Calu3 (cell line): ENCODE results near the gene TRIP6. TPM values are rescaled to one million over a fixed set of nuclear protein-coding genes. Genes with fewer than 3 reads are reported as not detected.

Experiments used
- Bru-seq: library from RNA; stranded (reverse); fragments of 400-500 nt; gene quantifications from one replicate; lab custom pipeline; 2021; lab: Mats Ljungman, UMichigan
- BruChase-seq, 2 experiments: library from RNA; stranded (reverse); fragments of 400-500 nt; gene quantifications; one replicate each; lab custom pipeline; 2021; lab: Mats Ljungman, UMichigan
- BruUV-seq: library from RNA; stranded (reverse); fragments of 400-500 nt; replicated peaks from 2 replicates; lab custom pipeline; 2021; lab: Mats Ljungman, UMichigan
- CTCF ChIA-PET: fragments of 300-600 bp; sonication (Branson Sonifier 250); formaldehyde crosslinking; loops from one replicate; lab custom pipeline; 2022; ENCODE audit warnings: antibody characterized with exemption; lab: Charles Lee
- DNase-seq: peaks from one replicate; pipeline ENCODE4 v3.0.0; 2022
- H3K27ac Mint-ChIP-seq: one replicate; pipeline ENCODE4 v1.8.0; 2022; ENCODE audit warnings: mixed read lengths; ENCODE audit not compliant: unreplicated experiment
- H3K27me3 Mint-ChIP-seq: one replicate; pipeline ENCODE4 v1.8.0; 2022; ENCODE audit warnings: mixed read lengths; ENCODE audit not compliant: unreplicated experiment
- H3K36me3 Mint-ChIP-seq: one replicate; pipeline ENCODE4 v1.8.0; 2022; ENCODE audit warnings: mild to moderate bottlenecking, moderate library complexity, mixed read lengths; ENCODE audit not compliant: insufficient read depth, unreplicated experiment
- H3K4me1 Mint-ChIP-seq: one replicate; pipeline ENCODE4 v1.8.0; 2022; ENCODE audit warnings: mild to moderate bottlenecking, low read depth, mixed read lengths; ENCODE audit not compliant: unreplicated experiment
- H3K4me3 Mint-ChIP-seq: one replicate; pipeline ENCODE4 v1.8.0; 2022; ENCODE audit warnings: mild to moderate bottlenecking, low read depth, moderate library complexity, mixed read lengths; ENCODE audit not compliant: unreplicated experiment
- H3K9me3 Mint-ChIP-seq: one replicate; pipeline ENCODE4 v1.8.0; 2022; ENCODE audit warnings: low read depth, mixed read lengths; ENCODE audit not compliant: unreplicated experiment
- intact Hi-C: fragments of 100-400 bp; cut with micrococcal nuclease; formaldehyde crosslinking; loops from one replicate; pipeline ENCODE4 v1.10.0; 2022; ENCODE audit not compliant: unreplicated experiment
- long read RNA-seq: library from polyadenylated mRNA; stranded (forward); transcript quantifications from one replicate; pipeline ENCODE4 v2.0.0, GENCODE V29; 2022
- total RNA-seq: library from RNA; stranded (reverse); gene quantifications from 2 replicates; pipeline ENCODE4 v1.2.3, GENCODE V29; 2022
- TF ChIP-seq, protein P1 (sequence below): fragments of 200-600 bp; IDR thresholded peaks from one replicate; pipeline ENCODE4 v1.8.0; 2022; ENCODE audit warnings: antibody characterized with exemption; ENCODE audit not compliant: unreplicated experiment

The TRIP6 gene
- total RNA-seq (50.0 and 63.5 TPM in 2 replicates), Bru-seq, nascent RNA (percentile 68 among the genes with signal in this experiment), BruChase-seq, experiment 1, labeled RNA remaining after a 6-hour chase (percentile 84 among the genes with signal in this experiment), BruChase-seq, experiment 2, labeled RNA remaining after a 2-hour chase (percentile 78 among the genes with signal in this experiment)
- long read RNA-seq, transcript TRIP6-201 (9 exons, 1,942 nt): major isoform, 108 of 140 reads
- long read RNA-seq, partial matches to known transcripts: 12 of 140 reads
- long read RNA-seq, other reads (novel, unspliced or antisense): 16 of 140 reads

GRCh38 chr7:100867040-100867775, at the start of gene TRIP6:
TSS of gene TRIP6 (plus strand) at chr7:100867387. CDS start at chr7:100867498, 111 bp downstream.
- CTCF ChIA-PET: no interaction called here
- peak within 1 kb of the TSS; percentile 79 for H3K4me3 Mint-ChIP-seq
- intact Hi-C loops: no loop called here
- DNase-seq: peak; percentile 82
- TF ChIP-seq, protein P1, sequence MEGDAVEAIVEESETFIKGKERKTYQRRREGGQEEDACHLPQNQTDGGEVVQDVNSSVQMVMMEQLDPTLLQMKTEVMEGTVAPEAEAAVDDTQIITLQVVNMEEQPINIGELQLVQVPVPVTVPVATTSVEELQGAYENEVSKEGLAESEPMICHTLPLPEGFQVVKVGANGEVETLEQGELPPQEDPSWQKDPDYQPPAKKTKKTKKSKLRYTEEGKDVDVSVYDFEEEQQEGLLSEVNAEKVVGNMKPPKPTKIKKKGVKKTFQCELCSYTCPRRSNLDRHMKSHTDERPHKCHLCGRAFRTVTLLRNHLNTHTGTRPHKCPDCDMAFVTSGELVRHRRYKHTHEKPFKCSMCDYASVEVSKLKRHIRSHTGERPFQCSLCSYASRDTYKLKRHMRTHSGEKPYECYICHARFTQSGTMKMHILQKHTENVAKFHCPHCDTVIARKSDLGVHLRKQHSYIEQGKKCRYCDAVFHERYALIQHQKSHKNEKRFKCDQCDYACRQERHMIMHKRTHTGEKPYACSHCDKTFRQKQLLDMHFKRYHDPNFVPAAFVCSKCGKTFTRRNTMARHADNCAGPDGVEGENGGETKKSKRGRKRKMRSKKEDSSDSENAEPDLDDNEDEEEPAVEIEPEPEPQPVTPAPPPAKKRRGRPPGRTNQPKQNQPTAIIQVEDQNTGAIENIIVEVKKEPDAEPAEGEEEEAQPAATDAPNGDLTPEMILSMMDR: no peak
- peaks cover 44% of the 10 kb centered on the region for H3K36me3 Mint-ChIP-seq
- H3K9me3 Mint-ChIP-seq: no peaks in the 10 kb centered on the region
- TSS peak; percentile 83 for BruUV-seq
- H3K4me1 Mint-ChIP-seq: no peaks in the 10 kb centered on the region
- no peaks in the 10 kb centered on the region for H3K27me3 Mint-ChIP-seq
- H3K27ac Mint-ChIP-seq: peak within 1 kb of the TSS; percentile 91

GRCh38 chr7:100818366-100818765, 48.8 kb upstream of the TRIP6 start:
- Mint-ChIP-seq H3K36me3 (peaks cover 41% of the 10 kb centered on the region), H3K27me3 (no peaks in the 10 kb centered on the region), H3K4me1 (no peaks in the 10 kb centered on the region), H3K9me3 (no peaks in the 10 kb centered on the region), H3K4me3 (no peak overlapping the region), H3K27ac (no peak overlapping the region)
- CTCF ChIA-PET: interaction anchor here (0.5 kb wide), 1 partner anchor 72 kb away, joined by 3 read pairs; no protein-coding TSS in a partner anchor
- no TSS peak for BruUV-seq
- intact Hi-C loops: no loop called here
- no peak for DNase-seq
- TF ChIP-seq, protein P1: no peak

- no peaks in the 10 kb centered on the region for H3K4me1 Mint-ChIP-seq
- H3K36me3 Mint-ChIP-seq: peaks cover 43% of the 10 kb centered on the region
- no TSS peak for BruUV-seq
- H3K4me3 Mint-ChIP-seq: no peak overlapping the region
- DNase-seq: no peak
- TF ChIP-seq, protein P1: no peak
- CTCF ChIA-PET: interaction anchor here (0.5 kb wide), 1 partner anchor 71 kb away, joined by 3 read pairs; no protein-coding TSS in a partner anchor
- H3K27me3 Mint-ChIP-seq: no peaks in the 10 kb centered on the region
- no peaks in the 10 kb centered on the region for H3K9me3 Mint-ChIP-seq
- intact Hi-C loops: no loop called here
- no peak overlapping the region for H3K27ac Mint-ChIP-seq
Observed at GRCh38 chr7:100818825-100819224, 48.4 kb upstream of the TRIP6 start.

- no peak overlapping the region for H3K27ac Mint-ChIP-seq
- H3K36me3 Mint-ChIP-seq: peaks cover 46% of the 10 kb centered on the region
- no peak overlapping the region for H3K4me3 Mint-ChIP-seq
- H3K4me1 Mint-ChIP-seq: no peaks in the 10 kb centered on the region
- H3K9me3 Mint-ChIP-seq: no peaks in the 10 kb centered on the region
- BruUV-seq: no TSS peak
- CTCF ChIA-PET: no interaction called here
- H3K27me3 Mint-ChIP-seq: no peaks in the 10 kb centered on the region
- intact Hi-C loops: no loop called here
- DNase-seq: no peak
- TF ChIP-seq, protein P1: no peak
Observed at GRCh38 chr7:100819586-100819985, 47.6 kb upstream of the TRIP6 start.
